DND-41 (cell line): ENCODE results near the gene PREX1.

Source experiments
- CTCF ChIP-seq: IDR thresholded peaks from 2 replicates; pipeline ENCODE4 v1.5.1; 2012; ENCODE audit warnings: borderline replicate concordance, low read length, moderate library complexity, mild to moderate bottlenecking; ENCODE audit not compliant: poor library complexity, severe bottlenecking; ENCODE audit errors: extremely low read depth
- EZH2 ChIP-seq: IDR thresholded peaks from 3 replicates; pipeline ENCODE4 v1.6.1; 2012; ENCODE audit warnings: borderline replicate concordance, low read depth, mild to moderate bottlenecking, moderate library complexity, low read length, inconsistent platforms; ENCODE audit not compliant: severe bottlenecking

- TF ChIP-seq CTCF: no peak
- TF ChIP-seq EZH2: no peak
Observed at GRCh38 chr20:48630342-48631075, 197.3 kb downstream of the PREX1 start.
